Chondrocyte (in vitro differentiated cells): ENCODE measurements around the gene PLXNA3. TPM values are rescaled to one million over a fixed set of nuclear protein-coding genes. Genes with fewer than 3 reads are reported as not detected.

Source experiments
- DNase-seq: peaks from one replicate; pipeline ENCODE4 v3.0.0; 2021; ENCODE audit warnings: mixed read lengths, low spot score
- H3K27ac Mint-ChIP-seq: one replicate; pipeline ENCODE4 v1.8.0; 2021; ENCODE audit warnings: mild to moderate bottlenecking, moderate library complexity, mixed read lengths; ENCODE audit not compliant: unreplicated experiment
- H3K27me3 Mint-ChIP-seq: 2 replicates; pipeline ENCODE4 v1.8.0; 2021; ENCODE audit warnings: low read depth, mixed read lengths
- H3K36me3 Mint-ChIP-seq: 2 replicates; pipeline ENCODE4 v1.8.0; 2021; ENCODE audit warnings: low read depth, mixed read lengths
- H3K4me1 Mint-ChIP-seq: 2 replicates; pipeline ENCODE4 v1.8.0; 2021; ENCODE audit warnings: low read depth, mild to moderate bottlenecking, mixed read lengths
- H3K4me3 Mint-ChIP-seq: one replicate; pipeline ENCODE4 v1.8.0; 2021; ENCODE audit warnings: mild to moderate bottlenecking, moderate library complexity, mixed read lengths; ENCODE audit not compliant: unreplicated experiment
- H3K9me3 Mint-ChIP-seq: 2 replicates; pipeline ENCODE4 v1.8.0; 2021; ENCODE audit warnings: low read depth, mixed read lengths
- total RNA-seq: library from RNA; stranded (reverse); gene quantifications from 3 replicates; pipeline ENCODE4 v1.2.1, GENCODE V29; 2021
- TF ChIP-seq, protein P1 (sequence below): fragments of 200-600 bp; sonication (generic); IDR thresholded peaks from 2 replicates; pipeline ENCODE4 v1.5.0; 2021; ENCODE audit warnings: antibody characterized with exemption, mild to moderate bottlenecking, moderate library complexity

PLXNA3 gene
- total RNA-seq, 1 donor from 2014 or later: 205 TPM

DNA sequence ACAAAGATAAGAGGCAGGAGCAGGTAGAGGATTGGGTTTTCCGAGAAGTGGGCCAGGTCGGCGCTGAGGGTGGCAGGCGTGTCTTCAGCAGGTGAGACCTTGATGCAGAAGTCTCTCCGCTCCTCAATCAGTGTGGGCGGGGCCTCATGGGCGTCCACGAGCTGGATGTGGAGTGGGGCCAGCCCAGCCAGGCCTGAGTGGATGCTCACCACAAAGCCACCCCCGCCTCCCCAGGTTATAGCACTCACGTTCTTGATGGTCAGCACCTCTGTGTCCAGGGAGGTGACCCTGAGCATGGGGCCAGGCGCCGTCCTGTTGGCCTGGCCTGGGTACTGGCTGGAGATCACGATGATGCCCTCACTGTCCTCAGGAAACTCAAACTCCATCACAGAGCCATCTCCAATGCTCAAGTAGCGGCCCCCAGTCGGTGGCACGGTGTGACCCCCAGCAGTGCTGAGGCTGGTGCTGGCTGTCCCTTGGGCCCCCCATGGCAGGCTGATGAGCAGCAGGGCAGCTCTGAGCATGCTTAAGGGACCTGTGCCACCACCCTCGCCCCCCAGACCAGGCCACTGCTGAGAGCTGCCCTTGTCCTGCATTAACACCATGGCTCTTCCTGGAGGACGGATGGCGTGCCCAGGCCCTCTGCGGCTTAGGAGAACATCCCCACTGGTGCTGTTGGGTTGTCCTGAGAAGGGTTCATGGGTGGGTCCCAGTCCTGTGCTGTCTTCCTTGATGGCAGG, 30.4 kb downstream of the PLXNA3 start:
- no peak overlapping the region for H3K4me3 Mint-ChIP-seq
- H3K9me3 Mint-ChIP-seq: peaks cover 1% of the 10 kb centered on the region
- peaks cover 16% of the 10 kb centered on the region for H3K4me1 Mint-ChIP-seq
- no peak overlapping the region for H3K27ac Mint-ChIP-seq
- peaks cover 5% of the 10 kb centered on the region for H3K36me3 Mint-ChIP-seq
- H3K27me3 Mint-ChIP-seq: no peaks in the 10 kb centered on the region
- TF ChIP-seq, protein P1, sequence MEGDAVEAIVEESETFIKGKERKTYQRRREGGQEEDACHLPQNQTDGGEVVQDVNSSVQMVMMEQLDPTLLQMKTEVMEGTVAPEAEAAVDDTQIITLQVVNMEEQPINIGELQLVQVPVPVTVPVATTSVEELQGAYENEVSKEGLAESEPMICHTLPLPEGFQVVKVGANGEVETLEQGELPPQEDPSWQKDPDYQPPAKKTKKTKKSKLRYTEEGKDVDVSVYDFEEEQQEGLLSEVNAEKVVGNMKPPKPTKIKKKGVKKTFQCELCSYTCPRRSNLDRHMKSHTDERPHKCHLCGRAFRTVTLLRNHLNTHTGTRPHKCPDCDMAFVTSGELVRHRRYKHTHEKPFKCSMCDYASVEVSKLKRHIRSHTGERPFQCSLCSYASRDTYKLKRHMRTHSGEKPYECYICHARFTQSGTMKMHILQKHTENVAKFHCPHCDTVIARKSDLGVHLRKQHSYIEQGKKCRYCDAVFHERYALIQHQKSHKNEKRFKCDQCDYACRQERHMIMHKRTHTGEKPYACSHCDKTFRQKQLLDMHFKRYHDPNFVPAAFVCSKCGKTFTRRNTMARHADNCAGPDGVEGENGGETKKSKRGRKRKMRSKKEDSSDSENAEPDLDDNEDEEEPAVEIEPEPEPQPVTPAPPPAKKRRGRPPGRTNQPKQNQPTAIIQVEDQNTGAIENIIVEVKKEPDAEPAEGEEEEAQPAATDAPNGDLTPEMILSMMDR: no peak
- no peak for DNase-seq

DNA sequence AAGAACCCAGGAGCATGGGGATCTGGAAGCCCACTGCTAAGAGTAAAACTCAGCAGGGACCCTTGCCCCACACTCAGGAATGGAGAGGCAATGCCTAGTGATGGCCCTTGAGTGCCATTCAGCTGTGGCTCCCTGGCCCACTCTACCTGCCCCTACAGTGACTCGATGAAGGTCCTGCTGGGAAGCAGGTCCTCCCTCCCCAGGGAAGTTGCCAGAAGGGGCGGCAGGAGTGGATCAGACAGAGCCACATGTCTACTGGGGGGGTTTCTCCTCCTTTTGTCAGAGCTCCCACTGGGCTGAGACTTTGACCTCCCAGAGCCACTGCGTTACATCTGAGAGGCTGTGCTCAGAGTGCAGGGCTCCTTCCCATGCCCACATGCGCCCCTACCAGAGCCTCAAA, 31.1 kb downstream of the PLXNA3 start:
- TF ChIP-seq, protein P1: no peak
- DNase-seq: no peak
- no peaks in the 10 kb centered on the region for H3K9me3 Mint-ChIP-seq
- H3K4me1 Mint-ChIP-seq: peaks cover 16% of the 10 kb centered on the region
- peak overlapping the region; percentile 88 for H3K27ac Mint-ChIP-seq
- peaks cover 4% of the 10 kb centered on the region for H3K36me3 Mint-ChIP-seq
- peak overlapping the region; percentile 78 for H3K4me3 Mint-ChIP-seq
- no peaks in the 10 kb centered on the region for H3K27me3 Mint-ChIP-seq

DNA sequence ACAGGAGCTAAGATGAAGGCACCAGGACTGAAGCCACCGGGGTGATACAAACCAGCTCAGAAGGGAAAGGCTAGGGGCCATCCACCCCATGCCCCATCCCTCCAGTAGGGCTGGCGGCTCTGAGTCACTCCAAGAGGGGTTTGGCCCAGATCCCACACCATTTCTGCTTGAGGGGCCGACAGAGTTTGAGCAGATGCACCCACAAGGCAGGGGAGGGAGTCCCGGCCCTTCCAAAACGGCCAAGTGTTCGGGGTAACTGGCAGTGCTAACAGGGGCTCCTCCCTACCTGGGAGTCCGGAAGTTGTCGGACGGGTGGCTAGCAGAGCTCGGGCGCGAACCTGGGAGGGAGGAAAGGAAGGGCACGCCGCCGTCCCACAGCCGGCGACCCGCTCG, 31.9 kb downstream of the PLXNA3 start:
- Mint-ChIP-seq H3K36me3 (peaks cover 4% of the 10 kb centered on the region), H3K4me1 (peaks cover 16% of the 10 kb centered on the region), H3K27me3 (no peaks in the 10 kb centered on the region), H3K4me3 (peak overlapping the region; percentile 78), H3K27ac (peak overlapping the region; percentile 88), H3K9me3 (no peaks in the 10 kb centered on the region)
- no peak for DNase-seq
- TF ChIP-seq, protein P1: no peak

GRCh38 chrX:154490414-154491083, 32.5 kb downstream of the PLXNA3 start, which contains the start of gene SLC10A3:
Gene SLC10A3, minus strand, starts transcription at chrX:154490629. Its CDS starts 1,689 bp downstream, at chrX:154488940.
- Mint-ChIP-seq H3K9me3 (no peaks in the 10 kb centered on the region), H3K4me3 (peak within 1 kb of the TSS; percentile 81), H3K4me1 (peaks cover 13% of the 10 kb centered on the region), H3K27ac (peak within 1 kb of the TSS; percentile 94), H3K27me3 (no peaks in the 10 kb centered on the region), H3K36me3 (peaks cover 4% of the 10 kb centered on the region)
- peak; percentile 95 for DNase-seq
- TF ChIP-seq, protein P1: peak; percentile 9

GRCh38 chrX:154494715-154495114, 36.6 kb downstream of the PLXNA3 start:
- no peaks in the 10 kb centered on the region for H3K9me3 Mint-ChIP-seq
- no peak overlapping the region for H3K4me3 Mint-ChIP-seq
- no peaks in the 10 kb centered on the region for H3K36me3 Mint-ChIP-seq

More at GRCh38 chrX:154494715-154495114, 36.6 kb downstream of the PLXNA3 start:
- Mint-ChIP-seq H3K4me1 (peaks cover 1% of the 10 kb centered on the region), H3K27ac (no peak overlapping the region), H3K27me3 (no peaks in the 10 kb centered on the region)
- TF ChIP-seq, protein P1: no peak
- DNase-seq: no peak
